Measurements from ENCODE around the gene ISOC2.

ISOC2 gene

GRCh38 chr19:55493645-55494171, 32.3 kb upstream of the ISOC2 start:
- H3K4me3 ChIP-seq: no peak overlapping the region
- 0 out of 2 replicates have a peak, but pooled peaks cover 5% of the 10 kb centered on the region for H3K27me3 ChIP-seq (ENCODE audit: low read depth)
- in situ Hi-C loops (cut with MboI; ENCODE audit: low sequenced_read_pairs): no loop called here
- no peaks in the 10 kb centered on the region for H3K9me3 ChIP-seq
- no peaks in the 10 kb centered on the region for H3K36me3 ChIP-seq (replicated peaks)
- no peaks in the 10 kb centered on the region for H3K4me1 ChIP-seq
- no peak for DNase-seq (ENCODE audit: low spot score in 2 of 2)

- in situ Hi-C loops (cut with MboI; ENCODE audit: low sequenced_read_pairs): no loop called here
- H3K9me3 ChIP-seq: no peaks in the 10 kb centered on the region
- 0 out of 2 replicates have a peak, but pooled peaks cover 5% of the 10 kb centered on the region for H3K27me3 ChIP-seq (ENCODE audit: low read depth)
- H3K4me3 ChIP-seq: no peak overlapping the region
- DNase-seq (ENCODE audit: low spot score in 2 of 2): no peak
- H3K36me3 ChIP-seq (replicated peaks): no peaks in the 10 kb centered on the region
- no peaks in the 10 kb centered on the region for H3K4me1 ChIP-seq
Observed at GRCh38 chr19:55493052-55493644, 31.7 kb upstream of the ISOC2 start.

GRCh38 chr19:55492362-55492944, 31.0 kb upstream of the ISOC2 start:
- H3K36me3 ChIP-seq (replicated peaks): no peaks in the 10 kb centered on the region; the same call in 1 of the 2 replicates
- in situ Hi-C loops (cut with MboI; ENCODE audit: low sequenced_read_pairs): no loop called here
- no peak for DNase-seq (ENCODE audit: low spot score in 2 of 2)
- H3K4me1 ChIP-seq: no peaks in the 10 kb centered on the region; the same call in 1 of the 2 replicates
- 0 out of 2 replicates have a peak, but pooled peaks cover 5% of the 10 kb centered on the region for H3K27me3 ChIP-seq (ENCODE audit: low read depth)
- no peaks in the 10 kb centered on the region for H3K9me3 ChIP-seq
- H3K4me3 ChIP-seq: no peak overlapping the region

- in situ Hi-C loops (cut with MboI; ENCODE audit: low sequenced_read_pairs): no loop called here
- DNase-seq (ENCODE audit: low spot score in 2 of 2): no peak
- no peak overlapping the region for H3K4me3 ChIP-seq
Observed at GRCh38 chr19:55491546-55492360, 30.3 kb upstream of the ISOC2 start.

GRCh38 chr19:55490478-55491432, 29.3 kb upstream of the ISOC2 start:
- in situ Hi-C loops (cut with MboI; ENCODE audit: low sequenced_read_pairs): no loop called here
- Histone ChIP-seq H3K36me3 (replicated peaks) (peaks cover 2% of the 10 kb centered on the region; the same call in 1 of the 2 replicates), H3K4me3 (no peak overlapping the region), H3K9me3 (no peaks in the 10 kb centered on the region), H3K4me1 (no peaks in the 10 kb centered on the region; the same call in 1 of the 2 replicates), H3K27me3 (ENCODE audit: low read depth) (0 out of 2 replicates have a peak, but pooled peaks cover 5% of the 10 kb centered on the region)
- no peak for DNase-seq (ENCODE audit: low spot score in 2 of 2)

More at GRCh38 chr19:55491546-55492360, 30.3 kb upstream of the ISOC2 start:
- Histone ChIP-seq H3K27me3 (ENCODE audit: low read depth) (0 out of 2 replicates have a peak, but pooled peaks cover 5% of the 10 kb centered on the region), H3K4me1 (no peaks in the 10 kb centered on the region; the same call in 1 of the 2 replicates), H3K9me3 (no peaks in the 10 kb centered on the region), H3K36me3 (replicated peaks) (peaks cover 2% of the 10 kb centered on the region; the same call in 1 of the 2 replicates)

- Histone ChIP-seq H3K9me3 (no peaks in the 10 kb centered on the region), H3K4me1 (no peaks in the 10 kb centered on the region; the same call in 1 of the 2 replicates), H3K36me3 (replicated peaks) (peaks cover 2% of the 10 kb centered on the region; the same call in 1 of the 2 replicates), H3K27me3 (ENCODE audit: low read depth) (0 out of 2 replicates have a peak, but pooled peaks cover 5% of the 10 kb centered on the region), H3K4me3 (no peak overlapping the region)
- no peak for DNase-seq (ENCODE audit: low spot score in 2 of 2)
- in situ Hi-C loops (cut with MboI; ENCODE audit: low sequenced_read_pairs): no loop called here
Observed at GRCh38 chr19:55489711-55490477, 28.5 kb upstream of the ISOC2 start.

GRCh38 chr19:55488986-55489710, 27.7 kb upstream of the ISOC2 start:
- Histone ChIP-seq H3K27me3 (ENCODE audit: low read depth) (0 out of 2 replicates have a peak, but pooled peaks cover 5% of the 10 kb centered on the region), H3K36me3 (replicated peaks) (peaks cover 2% of the 10 kb centered on the region; the same call in 1 of the 2 replicates), H3K4me1 (peaks cover 4% of the 10 kb centered on the region; the same call in 1 of the 2 replicates), H3K4me3 (no peak overlapping the region), H3K9me3 (no peaks in the 10 kb centered on the region)
- in situ Hi-C loops (cut with MboI; ENCODE audit: low sequenced_read_pairs): no loop called here
- no peak for DNase-seq (ENCODE audit: low spot score in 2 of 2)

GRCh38 chr19:55487924-55488687, 26.7 kb upstream of the ISOC2 start, which contains the start of gene SSC5D:
TSS of gene SSC5D (plus strand) at chr19:55488436. CDS start at chr19:55488590, 154 bp downstream.
- no peak for DNase-seq (ENCODE audit: low spot score in 2 of 2)
- H3K4me1 ChIP-seq: peaks cover 4% of the 10 kb centered on the region; the same call in 1 of the 2 replicates
- in situ Hi-C loops (cut with MboI; ENCODE audit: low sequenced_read_pairs): no loop called here

GRCh38 chr19:55486971-55487923, 25.8 kb upstream of the ISOC2 start:
- peaks cover 6% of the 10 kb centered on the region; the same call in 1 of the 2 replicates for H3K36me3 ChIP-seq (replicated peaks)
- H3K4me3 ChIP-seq: no peak overlapping the region
- H3K4me1 ChIP-seq: peaks cover 4% of the 10 kb centered on the region; the same call in 1 of the 2 replicates
- 0 out of 2 replicates have a peak, but pooled peaks cover 4% of the 10 kb centered on the region for H3K27me3 ChIP-seq (ENCODE audit: low read depth)
- no peak for DNase-seq (ENCODE audit: low spot score in 2 of 2)
- no peaks in the 10 kb centered on the region for H3K9me3 ChIP-seq
- in situ Hi-C loops (cut with MboI; ENCODE audit: low sequenced_read_pairs): no loop called here

More at GRCh38 chr19:55487924-55488687, 26.7 kb upstream of the ISOC2 start, which contains the start of gene SSC5D:
- Histone ChIP-seq H3K4me3 (no peak within 1 kb of the TSS), H3K36me3 (replicated peaks) (peaks cover 2% of the 10 kb centered on the region; the same call in 1 of the 2 replicates), H3K27me3 (ENCODE audit: low read depth) (0 out of 2 replicates have a peak, but pooled peaks cover 5% of the 10 kb centered on the region), H3K9me3 (no peaks in the 10 kb centered on the region)
